Activated CD4-positive, alpha-beta T cell treated with anti-CD3 and anti-CD28 coated beads, Interleukin-10, Interleukin-2, amounts not matched to agents 100 ng/mL and 50 ng/mL, durations not matched to agents 16 hours and 8 hours (primary cell): ENCODE measurements around the gene BTD.
"Not testable (repeated sequence)": the region's sequence is repeated elsewhere in the genome, so short reads cannot be mapped to it uniquely, and the experiment has no call there.

Experiments
- DNase-seq: peaks from one replicate; pipeline ENCODE4 v3.0.0-alpha.2; 2020

The BTD gene

GRCh38 chr3:15606434-15606891 lies 4.9 kb downstream of the BTD start:
- DNase-seq = no peak

DNA sequence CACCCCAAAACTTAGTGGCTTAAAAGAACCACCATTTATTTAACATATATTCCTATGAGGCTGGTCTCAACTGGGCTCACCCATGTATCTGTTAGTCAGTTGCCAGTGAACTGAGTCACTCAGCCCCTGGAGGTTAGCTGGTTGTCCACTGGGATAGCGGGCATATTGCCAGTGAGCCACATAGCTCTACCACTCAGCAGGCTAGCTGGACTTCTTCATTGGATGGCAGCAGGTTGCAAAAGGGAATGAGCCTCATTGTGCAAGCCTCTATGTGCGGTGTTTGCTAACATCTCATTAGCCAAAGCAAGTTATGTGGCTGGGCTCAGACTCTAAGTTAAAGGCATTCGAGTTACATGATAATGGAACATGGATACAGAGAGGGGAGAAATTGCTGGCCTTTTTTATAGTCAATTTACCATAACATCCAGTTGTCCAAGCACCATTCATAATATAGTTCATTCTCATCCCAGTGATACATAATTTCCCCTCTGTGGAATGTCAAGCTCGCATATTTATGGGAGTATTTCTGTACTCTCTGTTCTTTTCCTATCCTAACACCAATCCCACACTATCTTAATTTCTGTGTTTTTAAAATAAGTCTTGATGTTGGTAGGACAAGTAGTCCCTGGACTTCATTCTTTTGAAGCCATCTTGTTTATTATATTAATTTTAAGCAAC lies 8.7 kb downstream of the BTD start:
- DNase-seq = no peak

DNA sequence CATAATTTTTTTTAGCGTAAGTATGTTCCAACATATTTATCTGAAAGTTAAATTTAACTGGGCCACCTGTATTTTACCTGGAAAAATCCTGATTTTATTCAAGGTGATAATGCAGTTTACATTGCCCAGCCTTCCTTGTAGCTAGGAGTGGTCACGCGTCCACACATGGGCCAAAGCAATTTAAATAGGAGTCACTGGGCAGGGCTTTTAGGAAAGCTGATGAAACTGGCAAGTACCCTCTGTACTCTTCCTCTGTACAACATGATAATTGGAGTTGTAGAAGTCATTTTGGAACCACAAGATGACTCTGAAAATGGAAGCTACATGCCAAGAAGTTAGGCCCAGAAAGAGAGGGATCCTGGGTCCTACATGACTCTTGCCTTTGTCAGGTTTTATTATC lies 9.5 kb downstream of the BTD start:
- DNase-seq = no peak

DNA sequence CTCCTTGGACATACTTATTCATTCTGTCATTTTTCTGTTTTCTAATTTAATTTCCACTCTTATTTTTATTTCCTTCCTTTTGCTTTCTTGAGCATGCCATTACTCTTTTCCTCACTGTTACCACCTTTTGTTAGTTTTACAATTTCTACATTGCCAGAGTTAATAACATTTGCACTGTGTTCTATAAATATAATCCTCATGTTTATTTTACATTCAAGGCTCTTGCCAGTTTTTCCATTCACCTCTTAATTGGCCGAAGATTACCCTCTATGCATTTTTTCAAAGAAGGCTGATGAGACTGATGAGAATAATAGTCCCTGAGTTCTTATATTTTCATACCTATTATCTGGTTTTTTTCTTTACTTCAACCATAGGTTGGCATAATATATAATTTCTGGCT lies 10.5 kb downstream of the BTD start:
- no peak for DNase-seq

DNA sequence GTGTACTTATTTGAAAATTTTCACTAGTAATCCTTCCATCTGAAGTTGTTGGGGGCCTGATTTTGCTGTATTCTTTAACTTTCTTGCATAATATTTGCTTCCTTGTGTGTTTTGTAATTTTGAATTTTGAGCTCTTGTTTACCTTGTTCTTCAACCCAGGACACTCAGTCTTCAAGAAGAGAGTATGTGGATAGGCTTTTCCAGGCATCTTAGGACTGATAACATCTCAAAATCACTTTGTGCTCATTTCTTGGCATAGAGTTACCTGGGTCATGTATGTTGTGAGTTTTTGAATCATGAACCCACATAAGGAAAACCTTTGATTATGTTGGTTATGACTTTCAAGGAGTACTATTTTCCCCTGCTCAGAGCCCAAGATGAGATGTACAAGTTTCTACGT lies 13.4 kb downstream of the BTD start:
- no peak for DNase-seq

DNA sequence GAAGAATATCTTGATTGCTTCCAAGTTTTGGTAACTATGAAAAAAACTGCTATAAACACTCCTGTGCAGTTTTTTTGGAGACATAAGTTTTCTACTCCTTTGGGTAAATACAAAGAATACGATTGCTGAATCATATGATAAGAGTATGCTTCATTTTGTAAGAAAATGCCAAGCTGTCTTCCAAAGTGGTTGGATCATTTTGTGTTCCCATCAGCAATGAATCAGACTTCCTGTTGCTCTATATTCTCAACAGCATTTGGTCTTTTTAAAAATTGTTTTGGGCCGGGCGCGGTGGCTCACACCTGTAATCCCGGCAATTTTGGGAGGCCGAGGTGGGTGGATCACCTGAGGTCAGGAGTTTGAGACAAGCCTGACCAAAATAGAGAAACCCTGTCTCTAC lies 14.5 kb downstream of the BTD start:
- no peak for DNase-seq

DNA sequence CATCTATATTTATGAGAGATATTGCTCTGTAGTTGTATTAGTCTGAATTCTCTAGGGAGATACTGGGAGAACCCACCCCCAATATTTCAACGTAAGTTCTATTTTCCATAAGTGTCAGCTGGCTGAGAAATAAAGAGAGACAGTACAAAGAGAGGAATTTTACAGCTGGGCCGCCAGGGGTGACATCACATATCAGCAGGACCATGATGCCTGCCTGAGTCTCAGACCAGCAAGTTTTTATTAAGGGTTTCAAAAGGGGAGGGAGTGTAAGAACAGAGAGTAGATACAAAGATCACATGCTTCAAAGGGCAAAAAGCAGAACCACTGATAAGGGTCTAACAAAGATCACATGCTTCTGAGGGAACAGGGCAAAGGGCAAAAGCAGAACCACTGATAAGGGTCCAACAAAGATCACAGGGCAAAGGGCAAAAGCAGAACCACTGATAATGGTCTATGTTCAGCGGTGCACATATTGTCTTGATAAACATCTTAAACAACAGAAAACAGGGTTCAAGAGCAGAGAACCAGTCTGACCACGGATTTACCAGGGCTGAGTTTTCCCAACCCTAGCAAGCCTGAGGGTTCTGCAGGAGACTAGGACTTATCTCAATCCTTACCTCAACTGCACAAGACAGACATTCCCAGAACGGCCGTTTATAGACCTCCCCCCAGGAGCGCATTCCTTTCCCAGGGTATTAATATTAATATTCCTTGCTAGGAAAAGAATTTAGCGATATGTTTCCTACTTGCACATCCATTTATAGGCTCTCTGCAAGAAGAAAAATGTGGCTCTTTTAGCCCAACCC lies 18.3 kb downstream of the BTD start:
- not testable (repeated sequence) for DNase-seq

- DNase-seq = peak; percentile 33
These were observed 22.2 kb downstream of the BTD start for GRCh38 chr3:15623535-15624440.

GRCh38 chr3:15628967-15629366 lies 27.4 kb downstream of the BTD start:
- no peak for DNase-seq

DNA sequence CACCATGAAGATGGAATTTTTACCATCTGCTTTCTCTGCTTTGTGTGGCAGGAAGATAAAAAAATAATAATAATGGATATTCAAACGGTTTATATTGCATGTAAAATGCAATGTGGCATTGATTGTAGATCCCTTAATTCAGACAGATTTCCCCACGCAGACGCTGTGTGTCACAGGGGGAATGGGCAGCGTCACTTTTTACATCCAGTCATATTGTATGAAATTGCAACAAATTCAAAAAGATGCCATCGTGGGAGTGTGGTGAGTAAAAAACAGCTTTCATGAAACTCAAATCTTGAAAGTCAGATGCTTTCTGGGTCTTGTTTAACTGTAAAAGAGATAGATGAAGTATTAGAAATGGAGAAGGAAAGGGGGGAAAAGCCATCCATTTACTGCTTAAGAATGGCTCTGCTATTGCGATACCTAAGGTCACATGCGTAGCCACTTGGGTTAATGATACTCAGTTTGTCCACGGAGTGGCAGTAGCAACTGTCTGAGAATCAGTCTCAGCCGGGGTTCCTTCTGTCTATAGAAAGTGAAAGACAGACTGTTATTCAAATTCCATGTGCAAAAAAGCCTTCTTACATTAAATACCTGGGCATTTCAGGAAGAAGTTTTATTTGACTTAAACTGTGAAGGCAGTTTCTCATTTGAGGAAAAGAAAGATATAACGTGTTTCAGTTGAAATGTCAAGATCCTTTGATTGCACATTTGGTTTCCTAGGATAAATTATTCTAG lies 28.5 kb downstream of the BTD start:
- peak; percentile 88 for DNase-seq

- peak; percentile 45 for DNase-seq
These were observed 29.3 kb downstream of the BTD start for GRCh38 chr3:15630646-15631350.

DNA sequence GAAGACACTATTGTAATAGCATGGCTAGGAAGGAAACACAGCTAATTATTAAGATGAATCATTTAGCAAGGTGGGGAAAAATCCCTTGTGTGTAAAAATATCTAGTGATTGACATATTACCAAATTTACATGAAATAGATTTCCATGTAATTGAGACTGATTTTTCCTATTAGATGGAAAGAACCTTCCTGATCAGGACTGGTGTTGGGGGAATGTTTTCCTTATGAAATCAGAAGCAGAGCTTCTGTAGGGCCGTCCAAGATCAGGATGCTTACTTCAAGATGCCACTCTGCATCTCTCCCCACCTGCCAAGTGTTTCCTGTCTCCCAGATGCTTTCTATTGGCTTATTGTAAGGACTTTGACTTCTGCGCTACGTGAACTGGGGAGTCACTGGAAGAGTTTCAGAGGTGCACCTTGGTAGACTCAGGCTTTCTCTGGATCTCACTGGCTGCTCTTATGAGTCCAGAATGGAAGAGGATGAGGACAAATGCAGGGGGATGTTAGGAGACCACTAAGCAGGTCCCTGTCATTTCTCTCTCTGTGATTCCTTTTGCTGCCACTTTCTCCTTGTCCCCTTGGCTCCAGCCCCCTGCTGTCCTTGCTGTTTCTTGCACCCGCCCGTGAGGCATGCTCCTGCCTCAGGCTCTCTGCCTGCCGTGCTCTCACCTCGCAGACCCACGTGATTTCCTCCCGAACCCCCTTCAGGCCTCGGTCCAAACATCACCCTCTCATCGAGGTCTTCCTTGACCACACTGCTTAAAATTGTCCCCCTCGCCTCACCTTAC lies 30.1 kb downstream of the BTD start:
- no peak for DNase-seq

GRCh38 chr3:15632212-15632580 lies 30.7 kb downstream of the BTD start:
- no peak for DNase-seq

DNA sequence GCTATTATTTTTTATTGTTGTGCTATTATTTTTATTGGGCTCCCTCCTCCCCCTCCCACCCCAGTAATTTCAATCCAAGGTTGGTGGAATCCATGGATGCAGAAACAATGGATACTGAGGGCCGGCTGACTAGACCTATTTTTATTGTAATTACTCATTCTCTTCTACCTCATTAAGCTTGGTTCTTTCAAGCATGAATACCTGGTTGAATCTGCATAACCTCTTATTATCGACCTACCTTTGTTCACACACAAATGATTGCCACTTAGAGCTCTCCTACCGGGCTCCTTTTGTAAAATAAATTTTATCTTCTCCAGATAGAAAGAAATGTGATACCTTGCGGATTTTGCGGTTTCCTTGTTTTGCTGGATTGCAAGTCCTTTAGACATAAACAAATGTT lies 31.6 kb downstream of the BTD start:
- no peak for DNase-seq

GRCh38 chr3:15633766-15634598 lies 32.4 kb downstream of the BTD start:
- no peak for DNase-seq

DNA sequence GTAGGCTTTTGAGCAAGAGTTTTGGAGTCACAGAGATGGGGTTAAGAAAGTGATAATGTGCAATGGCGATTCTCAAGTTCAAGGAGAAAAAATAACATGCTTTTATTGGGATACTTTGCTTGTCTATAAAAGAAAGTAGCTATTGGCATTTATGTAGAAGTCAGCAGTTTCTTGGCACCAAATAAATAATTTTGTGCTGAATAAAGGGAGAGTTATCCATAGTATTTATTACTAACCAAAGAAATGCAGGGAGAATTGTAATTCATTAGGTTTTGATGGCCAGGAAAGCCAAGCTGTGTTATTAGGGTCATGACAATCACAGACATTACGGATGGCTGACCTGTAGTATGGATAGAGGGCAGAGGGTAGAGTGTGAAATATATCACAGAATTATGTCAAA lies 33.1 kb downstream of the BTD start:
- DNase-seq = no peak

GRCh38 chr3:15635121-15635661 lies 33.6 kb downstream of the BTD start:
- no peak for DNase-seq

- DNase-seq = peak; percentile 83
These were observed 34.6 kb downstream of the BTD start for GRCh38 chr3:15636028-15636709.
